Measurements from ENCODE around the gene FOXJ1. TPM values are rescaled to one million over a fixed set of nuclear protein-coding genes. Genes with fewer than 3 reads are reported as not detected.

FOXJ1 gene
- total and polyA plus RNA-seq, 2 of the 8 experiments (the other 6 are each of a cell fraction or from before 2014, with no cell fraction given): 4.7 to 5.4 TPM

- no peaks in the 10 kb centered on the region for H3K36me3 ChIP-seq (ENCODE audit: control insufficient read depth in 2 of 4, insufficient read depth in 4 of 4, low read length in 3 of 4)
- no peak for FAIRE-seq
- H2BK20ac ChIP-seq (ENCODE audit: low read length): no peak overlapping the region
- H3K18ac ChIP-seq (ENCODE audit: extremely low read depth, low read length): peak overlapping the region; percentile 32; the same call in 1 of the 2 replicates
- H3K56ac ChIP-seq (replicated peaks; ENCODE audit: insufficient read length, low read depth, low read length): no peak overlapping the region
- no peak overlapping the region for H3K9ac ChIP-seq (replicated peaks in 1 of 4; ENCODE audit: extremely low read depth in 1 of 4, low read depth in 3 of 4, low read length in 3 of 4)
- POLR2A ChIA-PET (ENCODE audit: partially characterized antibody): interaction anchor here (1.6 to 9.3 kb wide), 2 partner anchors 15 to 104 kb away, joined by 3 to 70 read pairs; partner anchors contain the start of gene RNF157
- CTCF ChIA-PET (ENCODE audit: partially characterized antibody): interaction anchor here (0.6 to 41.5 kb wide), 5 partner anchors 15 to 323 kb away, joined by 3 to 778 read pairs (median 10); partner anchors contain the start of gene FOXJ1
- H2BK120ac ChIP-seq (replicated peaks; ENCODE audit: low read depth, low read length): no peak overlapping the region
- peaks cover 5 to 73% (median 60%) of the 10 kb centered on the region in 4 experiments for H3K4me1 ChIP-seq (replicated peaks in 1 of 4; ENCODE audit: control insufficient read depth in 3 of 4, insufficient read depth in 4 of 4, low read length in 3 of 4)
- H3K27me3 ChIP-seq (replicated peaks in 1 of 4; ENCODE audit: control insufficient read depth in 3 of 4, extremely low read depth in 1 of 4, insufficient read depth in 3 of 4, low read length in 3 of 4): peaks cover 31 to 60% (median 55%) of the 10 kb centered on the region in 4 experiments
- H3K27ac ChIP-seq (ENCODE audit: low read depth, low read length): no peak overlapping the region
- H3K79me1 ChIP-seq (ENCODE audit: low read depth, low read length): no peaks in the 10 kb centered on the region
- H3K79me2 ChIP-seq (ENCODE audit: control insufficient read depth in 1 of 2, insufficient read depth in 2 of 2, low read length in 2 of 2): no peaks in the 10 kb centered on the region
- H4K20me1 ChIP-seq (replicated peaks in 1 of 2; ENCODE audit: control insufficient read depth in 1 of 2, insufficient read depth in 2 of 2, low read length in 2 of 2): no peaks in the 10 kb centered on the region
- WGBS, 2 experiments (ENCODE audit: extremely low coverage in 1 of 2, insufficient coverage in 1 of 2, insufficient read length in 1 of 2, insufficient replicate concordance in 2 of 2, low coverage in 1 of 2, low lambda C conversion rate in 2 of 2, missing lambda C conversion rate in 1 of 2): 18% methylated on average over 7 of the region's 7 CpGs; no CpG with 5 or more reads in 1 of the 2 experiments
- no peak overlapping the region for H4K8ac ChIP-seq (ENCODE audit: extremely low read depth, insufficient read depth, low read length)
- peak overlapping the region in 2 of 4 experiments; percentile 10 to 71; a peak in 1 of 8 replicates for H3K4me3 ChIP-seq (ENCODE audit: extremely low read depth in 1 of 4, insufficient read depth in 2 of 4, low read depth in 3 of 4, low read length in 4 of 4)
- peak overlapping the region; percentile 24; the same call in 1 of the 2 replicates for H2BK5ac ChIP-seq (ENCODE audit: low read depth, low read length)
- no peak overlapping the region for H3K14ac ChIP-seq (ENCODE audit: insufficient read length)
- no peaks in the 10 kb centered on the region for H3K9me3 ChIP-seq (ENCODE audit: insufficient read depth in 2 of 2, low read depth in 1 of 2, low read length in 1 of 2)
- no peak overlapping the region for H2AFZ ChIP-seq (ENCODE audit: low read length)
- DNase-seq (ENCODE audit: low read depth in 1 of 2, low spot score in 2 of 2): no peak
- H2BK12ac ChIP-seq (ENCODE audit: low read depth, low read length): no peak overlapping the region
- no peak overlapping the region for H3K4ac ChIP-seq (replicated peaks; ENCODE audit: insufficient read length, low read depth, low read length)
- no peak overlapping the region for H3K23ac ChIP-seq (ENCODE audit: insufficient read length)
- H3K4me2 ChIP-seq (ENCODE audit: insufficient read depth in 1 of 2, low read depth in 2 of 2, low read length in 2 of 2): peak overlapping the region; percentile 92 to 97
- H2AK5ac ChIP-seq (ENCODE audit: low read depth, low read length): no peak overlapping the region
- H4K5ac ChIP-seq (ENCODE audit: insufficient read length, low read depth, low read length): no peak overlapping the region
- peak overlapping the region; percentile 92; the same call in 1 of the 2 replicates for H2BK15ac ChIP-seq (ENCODE audit: low read length)
- peaks cover 21% of the 10 kb centered on the region for H3K23me2 ChIP-seq (ENCODE audit: low read depth, low read length)
- H4K91ac ChIP-seq (replicated peaks; ENCODE audit: insufficient read length, low read length): no peak overlapping the region
- no peak for TF ChIP-seq JUND (IDR thresholded peaks at IDR 0.05; ENCODE audit: low read length)
Observed at GRCh38 chr17:76137001-76137350, 4.1 kb downstream of the FOXJ1 start.

All from H1 (cell line).